GM19238 (cell line): ENCODE results near the gene LUM.
"Not testable (repeated sequence)": the region's sequence is repeated elsewhere in the genome, so short reads cannot be mapped to it uniquely, and the experiment has no call there.

ENCODE experiments used
- DNase-seq: peaks from one replicate; pipeline ENCODE4 v3.0.0; 2011; ENCODE audit warnings: low spot score; ENCODE audit not compliant: insufficient read length

Gene LUM

GRCh38 chr12:91110311-91110924, 876 bp downstream of the LUM start:
- DNase-seq, result no peak

- no peak for DNase-seq
Measured at GRCh38 chr12:91109581-91110310, 1.5 kb downstream of the LUM start.

- no peak for DNase-seq
Measured at GRCh38 chr12:91109148-91109564, 2.1 kb downstream of the LUM start.

- no peak for DNase-seq
Measured at GRCh38 chr12:91108196-91108755, 3.0 kb downstream of the LUM start.

- DNase-seq, result no peak
Measured at GRCh38 chr12:91106283-91106682, 5.0 kb downstream of the LUM start.

GRCh38 chr12:91105807-91106206, 5.5 kb downstream of the LUM start:
- no peak for DNase-seq

- no peak for DNase-seq
Measured at GRCh38 chr12:91104812-91105466, 6.4 kb downstream of the LUM start.

- no peak for DNase-seq
Measured at GRCh38 chr12:91103624-91104023, 7.7 kb downstream of the LUM start.

- no peak for DNase-seq
Measured at GRCh38 chr12:91103101-91103500, 8.2 kb downstream of the LUM start.

GRCh38 chr12:91100906-91101305, 10.4 kb downstream of the LUM start:
- no peak for DNase-seq

GRCh38 chr12:91099836-91100235, 11.5 kb downstream of the LUM start:
- DNase-seq, result no peak

- DNase-seq, result no peak
Measured at GRCh38 chr12:91099341-91099740, 12.0 kb downstream of the LUM start.

GRCh38 chr12:91098941-91099340, 12.4 kb downstream of the LUM start:
- no peak for DNase-seq

- DNase-seq, result no peak
Measured at GRCh38 chr12:91098461-91098860, 12.8 kb downstream of the LUM start.

GRCh38 chr12:91094957-91095356, 16.3 kb downstream of the LUM start:
- no peak for DNase-seq

GRCh38 chr12:91094032-91094662, 17.1 kb downstream of the LUM start:
- no peak for DNase-seq

GRCh38 chr12:91093341-91093740, 18.0 kb downstream of the LUM start:
- DNase-seq, result no peak

GRCh38 chr12:91091916-91092715, 19.2 kb downstream of the LUM start:
- no peak for DNase-seq

- not testable (repeated sequence) for DNase-seq
Measured at GRCh38 chr12:91089953-91090352, 21.3 kb downstream of the LUM start.

- DNase-seq, result no peak
Measured at GRCh38 chr12:91080041-91080440, 31.3 kb downstream of the LUM start.

- no peak for DNase-seq
Measured at GRCh38 chr12:91078501-91078900, 32.8 kb downstream of the LUM start.
